Ascending aorta (tissue), 2 donors: ENCODE data around the gene PAOX. TPM values are rescaled to one million over a fixed set of nuclear protein-coding genes. Genes with fewer than 3 reads are reported as not detected.

ENCODE experiments used
- DNase-seq, 2 donors: peaks; one replicate each; pipeline ENCODE4 v3.0.0-alpha.2; 2019; ENCODE audit warnings: low spot score in 2 of 2
- H3K27ac ChIP-seq, 2 donors: fragments of 200-600 bp; sonication (generic); one replicate each; pipeline ENCODE4 v1.5.1; 2016 to 2017; ENCODE audit warnings: mild to moderate bottlenecking in 1 of 2
- H3K27me3 ChIP-seq: fragments of 200-600 bp; sonication (generic); one replicate; pipeline ENCODE4 v1.5.1; 2017
- H3K36me3 ChIP-seq, 2 donors: fragments of 200-600 bp; sonication (generic); one replicate each; pipeline ENCODE4 v1.5.1; 2016
- H3K4me1 ChIP-seq, 2 donors: fragments of 200-600 bp; sonication (generic); one replicate each; pipeline ENCODE4 v1.5.1; 2016 to 2017; ENCODE audit warnings: mild to moderate bottlenecking in 1 of 2
- H3K4me3 ChIP-seq, 2 donors: fragments of 200-600 bp; sonication (generic); one replicate each; pipeline ENCODE4 v1.5.1; 2016 to 2017; ENCODE audit warnings: mild to moderate bottlenecking in 1 of 2
- H3K9me3 ChIP-seq, 2 donors: fragments of 200-600 bp; sonication (generic); one replicate each; pipeline ENCODE4 v1.5.1; 2016
- CTCF ChIP-seq, 3 experiments: fragments of 200-600 bp in 2 of 3; fragments of 450-650 bp in 1 of 3; sonication (generic) in 2 of 3; IDR thresholded peaks; one replicate each; pipeline ENCODE4 v1.5.1; 2016 to 2019; ENCODE audit warnings: antibody characterized with exemption in 3 of 3, mild to moderate bottlenecking in 1 of 3, moderate library complexity in 1 of 3
- intact Hi-C: fragments of 100-400 bp; cut with DNase I; formaldehyde crosslinking; loops from one replicate; pipeline ENCODE4 v1.15.1; 2023
- total RNA-seq: library from RNA; depleted of rRNA; stranded (reverse); fragments of >200 nt; gene quantifications from one replicate; pipeline ENCODE4 v1.1.0, GENCODE V29; 2016

PAOX gene
- total RNA-seq, 1 donor from 2014 or later = 1.4 TPM

GRCh38 chr10:133344236-133344635 is 34.8 kb upstream of the PAOX start:
- H3K36me3 ChIP-seq = no peaks in the 10 kb centered on the region
- H3K4me1 ChIP-seq = no peaks in the 10 kb centered on the region
- no peaks in the 10 kb centered on the region for H3K9me3 ChIP-seq
- no peak overlapping the region for H3K4me3 ChIP-seq
- no peaks in the 10 kb centered on the region for H3K27me3 ChIP-seq
- TF ChIP-seq CTCF (IDR thresholded peaks at IDR 0.05) = no peak
- no peak overlapping the region for H3K27ac ChIP-seq
- no peak for DNase-seq
- intact Hi-C loops = no loop called here

GRCh38 chr10:133346413-133346812 is 32.6 kb upstream of the PAOX start:
- H3K9me3 ChIP-seq = no peaks in the 10 kb centered on the region
- no peak overlapping the region for H3K4me3 ChIP-seq
- TF ChIP-seq CTCF (IDR thresholded peaks at IDR 0.05) = no peak
- no peaks in the 10 kb centered on the region for H3K36me3 ChIP-seq
- H3K27ac ChIP-seq = no peak overlapping the region
- no peaks in the 10 kb centered on the region for H3K4me1 ChIP-seq
- no peaks in the 10 kb centered on the region for H3K27me3 ChIP-seq
- intact Hi-C loops = no loop called here
- no peak for DNase-seq

GRCh38 chr10:133347710-133348517 is 31.1 kb upstream of the PAOX start:
- no peaks in the 10 kb centered on the region for H3K9me3 ChIP-seq
- no peaks in the 10 kb centered on the region for H3K27me3 ChIP-seq
- no peak for DNase-seq
- intact Hi-C loops = no loop called here
- H3K4me3 ChIP-seq = no peak overlapping the region
- H3K27ac ChIP-seq = no peak overlapping the region
- TF ChIP-seq CTCF (IDR thresholded peaks at IDR 0.05) = no peak
- no peaks in the 10 kb centered on the region for H3K4me1 ChIP-seq
- no peaks in the 10 kb centered on the region for H3K36me3 ChIP-seq

- DNase-seq = no peak
- H3K36me3 ChIP-seq = no peaks in the 10 kb centered on the region
- H3K4me3 ChIP-seq = no peak overlapping the region
- H3K27me3 ChIP-seq = no peaks in the 10 kb centered on the region
- intact Hi-C loops = no loop called here
- H3K9me3 ChIP-seq = no peaks in the 10 kb centered on the region
- no peaks in the 10 kb centered on the region for H3K4me1 ChIP-seq
- no peak for TF ChIP-seq CTCF (IDR thresholded peaks at IDR 0.05)
- H3K27ac ChIP-seq = no peak overlapping the region
Observed at GRCh38 chr10:133349160-133349568, 29.9 kb upstream of the PAOX start.

- no peaks in the 10 kb centered on the region for H3K27me3 ChIP-seq
- no peak overlapping the region for H3K4me3 ChIP-seq
- TF ChIP-seq CTCF (IDR thresholded peaks at IDR 0.05) = no peak
- no peaks in the 10 kb centered on the region for H3K36me3 ChIP-seq
- intact Hi-C loops = no loop called here
- H3K9me3 ChIP-seq = no peaks in the 10 kb centered on the region
- DNase-seq = no peak
- H3K4me1 ChIP-seq = no peaks in the 10 kb centered on the region
- H3K27ac ChIP-seq = no peak overlapping the region
Observed at GRCh38 chr10:133349577-133350011, 29.5 kb upstream of the PAOX start.
